Pancreas (tissue), 10 donors: ENCODE data around the gene ASB7. TPM values are rescaled to one million over a fixed set of nuclear protein-coding genes. Genes with fewer than 3 reads are reported as not detected.

Experiments used
- ATAC-seq, 4 donors: fragments of 200-7000 bp; cut with Tn5 transposase; one replicate each; pipeline versions ENCODE4 v1.8.0 to v1.9.1; 2020; ENCODE audit warnings: mild to moderate bottlenecking in 4 of 4, moderate library complexity in 4 of 4
- DNase-seq, 6 donors: peaks; one replicate each; pipeline ENCODE4 v3.0.0-alpha.2; 2020
- FAIRE-seq: peaks from 2 replicates; lab custom pipeline; 2012; peaks lifted over from hg19 to GRCh38; lab: Jason Lieb, UNC
- H3K27ac ChIP-seq, 4 donors: fragments of 200-600 bp; sonication (generic); 1 replicate in 3 of 4; 2 replicates in 1 of 4; pipeline versions ENCODE4 v1.5.0 to v1.8.0; 2020
- H3K27me3 ChIP-seq, 4 donors: fragments of 200-600 bp; one replicate each; pipeline ENCODE4 v1.8.0; 2021
- H3K36me3 ChIP-seq, 3 donors: fragments of 200-600 bp; sonication (generic) in 1 of 3; one replicate each; pipeline versions ENCODE4 v1.5.0 to v1.8.0; 2020 to 2021
- H3K4me1 ChIP-seq, 3 donors: fragments of 200-600 bp; one replicate each; pipeline ENCODE4 v1.8.0; 2021
- H3K4me3 ChIP-seq, 4 donors: fragments of 200-600 bp; sonication (generic) in 2 of 4; one replicate each; pipeline versions ENCODE4 v1.5.0 to v1.8.0; 2020 to 2021
- H3K9me3 ChIP-seq, 4 donors: fragments of 200-600 bp; one replicate each; pipeline ENCODE4 v1.8.0; 2021
- WGBS, 2 donors: extraction: QIAGEN DNeasy Blood & Tissue Kit; methylation state at CpG; one replicate each; pipeline ENCODE4 v1.1.7; 2013; 5-methylcytosine and 5-hydroxymethylcytosine counted together
- intact Hi-C, 3 donors: fragments of 100-400 bp; cut with DNase I; formaldehyde crosslinking; loops; one replicate each; pipeline versions ENCODE4 v1.11.1 to v1.14.2; 2022
- polyA plus RNA-seq, 2 donors: library from polyadenylated mRNA; stranded (reverse); fragments of 200-250 nt; gene quantifications; one replicate each; pipeline ENCODE4 v1.2.3, GENCODE V29; 2013
- total RNA-seq, 6 donors: library from RNA; stranded (reverse); fragmentation: NEBNext Ultra II Directional in 4 of 6; extraction: Animal tissue kit (Norgen Biotek cat#: 25700) in 4 of 6; gene quantifications; one replicate each; pipeline versions ENCODE4 v1.2.1 to v1.2.4, GENCODE V29; 2021 to 2023
- TF ChIP-seq, protein P1 (sequence below), 4 donors: fragments of 200-600 bp; sonication (generic) in 3 of 4; IDR thresholded peaks; one replicate each; pipeline versions ENCODE4 v1.5.0 to v1.8.0; 2021; ENCODE audit warnings: antibody characterized with exemption in 4 of 4
- donor health status: healthy with polysubstance abuse.
- donor health status: DM: no; HTN: no; CAD: no; lungs with moderate emphysema.
- donor health status: DM: no; HTN: no; CAD: no.
- donor health status: control.
- donor health status: control.
- donor health status: Bipolar disorder and iron deficiency.
- donor health status: DM: yes; HTN: yes; CAD: no.
- donor health status: DM: no; HTN: no; CAD: no.
- donor health status: DM: no; HTN: no; CAD: no.
- donor health status: DM: yes; HTN: yes; CAD: no.

The ASB7 gene
- total and polyA plus RNA-seq, 8 donors = 1.9 to 7.8 (median 4.4) TPM

DNA sequence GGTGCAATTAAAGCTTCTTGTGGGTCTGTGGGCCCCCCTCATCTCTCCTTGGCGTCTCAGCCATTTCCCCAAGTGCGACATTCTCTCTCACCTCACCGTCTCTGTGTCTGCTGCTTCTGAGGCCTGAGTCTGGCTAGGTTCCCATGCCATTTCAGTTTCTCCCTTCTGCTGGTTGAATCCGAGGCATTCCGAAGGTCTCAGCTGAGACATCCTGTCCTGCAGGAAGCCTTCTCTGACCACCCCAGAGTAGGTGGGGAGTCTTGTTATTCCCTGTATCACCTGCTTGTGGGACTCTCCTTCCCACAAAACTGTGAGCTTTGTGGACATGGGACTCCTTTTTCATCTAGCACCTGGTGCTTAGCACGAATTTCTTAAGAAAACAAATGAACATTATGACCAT, 78.3 kb downstream of the ASB7 start:
- ATAC-seq (no peak), DNase-seq (peak in 1 of 6 donors; percentile 17), FAIRE-seq (no peak)
- TF ChIP-seq, protein P1, sequence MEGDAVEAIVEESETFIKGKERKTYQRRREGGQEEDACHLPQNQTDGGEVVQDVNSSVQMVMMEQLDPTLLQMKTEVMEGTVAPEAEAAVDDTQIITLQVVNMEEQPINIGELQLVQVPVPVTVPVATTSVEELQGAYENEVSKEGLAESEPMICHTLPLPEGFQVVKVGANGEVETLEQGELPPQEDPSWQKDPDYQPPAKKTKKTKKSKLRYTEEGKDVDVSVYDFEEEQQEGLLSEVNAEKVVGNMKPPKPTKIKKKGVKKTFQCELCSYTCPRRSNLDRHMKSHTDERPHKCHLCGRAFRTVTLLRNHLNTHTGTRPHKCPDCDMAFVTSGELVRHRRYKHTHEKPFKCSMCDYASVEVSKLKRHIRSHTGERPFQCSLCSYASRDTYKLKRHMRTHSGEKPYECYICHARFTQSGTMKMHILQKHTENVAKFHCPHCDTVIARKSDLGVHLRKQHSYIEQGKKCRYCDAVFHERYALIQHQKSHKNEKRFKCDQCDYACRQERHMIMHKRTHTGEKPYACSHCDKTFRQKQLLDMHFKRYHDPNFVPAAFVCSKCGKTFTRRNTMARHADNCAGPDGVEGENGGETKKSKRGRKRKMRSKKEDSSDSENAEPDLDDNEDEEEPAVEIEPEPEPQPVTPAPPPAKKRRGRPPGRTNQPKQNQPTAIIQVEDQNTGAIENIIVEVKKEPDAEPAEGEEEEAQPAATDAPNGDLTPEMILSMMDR (IDR thresholded peaks at IDR 0.05) = no peak
- Histone ChIP-seq H3K4me3 (no peak overlapping the region), H3K9me3 (no peaks in the 10 kb centered on the region), H3K27me3 (no peaks in the 10 kb centered on the region), H3K36me3 (no peaks in the 10 kb centered on the region), H3K4me1 (no peaks in the 10 kb centered on the region), H3K27ac (no peak overlapping the region)
- intact Hi-C loops = no loop called here
- 72 to 74% methylated on average over 6 of the region's 6 CpGs for WGBS, 2 donors

DNA sequence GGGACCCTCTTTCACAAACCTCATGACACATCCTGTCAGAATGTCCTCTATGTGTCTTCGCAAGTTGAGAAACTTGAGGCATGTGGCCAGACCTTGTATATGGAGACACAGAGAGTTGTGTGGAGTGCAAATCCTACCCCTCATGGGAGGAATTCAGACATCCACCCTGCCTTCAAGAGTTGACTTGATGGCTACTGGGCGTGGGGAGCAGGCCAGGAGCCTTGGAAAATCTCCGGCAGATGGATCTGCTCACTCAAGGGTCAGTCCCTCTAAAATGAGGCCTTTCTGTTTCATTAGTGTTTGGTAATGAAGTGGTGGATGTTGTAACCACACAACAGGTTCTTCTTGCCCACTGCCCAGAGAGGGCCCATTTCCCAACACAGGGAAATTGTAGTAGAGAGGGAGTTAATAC, 79.0 kb downstream of the ASB7 start:
- FAIRE-seq (no peak), ATAC-seq (no peak), DNase-seq (peak in 1 of 6 donors; percentile 6)
- no peak overlapping the region for H3K4me3 ChIP-seq
- H3K27ac ChIP-seq = no peak overlapping the region
- no peaks in the 10 kb centered on the region for H3K4me1 ChIP-seq
- intact Hi-C loops = no loop called here
- no peaks in the 10 kb centered on the region for H3K27me3 ChIP-seq
- TF ChIP-seq, protein P1 (IDR thresholded peaks at IDR 0.05) = no peak
- no peaks in the 10 kb centered on the region for H3K9me3 ChIP-seq
- 91 to 96% methylated on average over 3 of the region's 3 CpGs for WGBS, 2 donors
- no peaks in the 10 kb centered on the region for H3K36me3 ChIP-seq

DNA sequence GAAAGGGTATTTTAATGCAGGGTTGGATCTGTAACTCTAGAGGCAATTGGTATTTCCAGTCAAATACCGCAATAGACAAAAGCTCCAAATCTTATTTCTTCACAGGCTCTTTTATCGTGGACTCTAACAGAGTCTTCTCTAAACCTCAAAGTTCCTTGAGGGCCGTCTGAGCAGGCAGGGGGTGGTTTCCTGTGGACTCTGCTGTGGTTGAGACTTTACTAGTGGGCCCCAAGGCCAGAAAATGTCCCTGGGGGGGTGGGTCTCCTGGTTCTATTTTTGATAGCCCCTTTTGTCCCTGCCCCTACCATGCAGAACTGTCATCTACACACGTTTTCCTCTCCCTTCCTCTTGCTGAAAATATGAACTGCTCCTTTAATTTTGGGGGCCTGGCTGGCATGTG, 80.1 kb downstream of the ASB7 start:
- no peak for FAIRE-seq
- H3K9me3 ChIP-seq = no peaks in the 10 kb centered on the region
- H3K36me3 ChIP-seq = no peaks in the 10 kb centered on the region
- TF ChIP-seq, protein P1 (IDR thresholded peaks at IDR 0.05) = no peak
- ATAC-seq = no peak
- H3K4me1 ChIP-seq = no peaks in the 10 kb centered on the region
- no peak overlapping the region for H3K27ac ChIP-seq
- no peak overlapping the region for H3K4me3 ChIP-seq
- H3K27me3 ChIP-seq = no peaks in the 10 kb centered on the region
- WGBS, 2 donors = 65 to 70% methylated on average over 4 of the region's 4 CpGs
- intact Hi-C loops = no loop called here
- DNase-seq = peak in 1 of 6 donors; percentile 9

DNA sequence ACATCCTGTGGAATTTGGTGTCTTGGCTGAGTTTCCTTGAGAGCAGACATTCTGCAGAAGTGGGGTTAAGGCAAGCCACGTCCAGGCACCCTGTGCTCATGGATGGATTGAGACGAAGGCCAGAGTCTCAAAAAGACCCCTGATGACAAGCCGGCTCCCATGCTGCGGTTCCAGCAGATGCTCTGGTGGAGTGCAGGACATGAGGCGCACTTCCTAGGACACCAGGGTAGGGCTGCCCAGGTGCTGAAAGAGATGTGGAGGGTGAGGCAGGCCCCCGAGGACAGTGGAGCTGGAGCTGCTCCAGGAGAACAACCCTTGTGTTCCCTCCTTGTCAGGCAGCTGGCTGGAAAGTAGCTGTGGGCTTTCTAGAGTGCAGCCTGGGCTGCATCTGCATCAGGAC, 81.0 kb downstream of the ASB7 start:
- H3K4me1 ChIP-seq = no peaks in the 10 kb centered on the region
- H3K27ac ChIP-seq = no peak overlapping the region
- DNase-seq = peak in 1 of 6 donors; percentile 6
- no peaks in the 10 kb centered on the region for H3K36me3 ChIP-seq
- TF ChIP-seq, protein P1 (IDR thresholded peaks at IDR 0.05) = no peak
- intact Hi-C loops = no loop called here
- H3K27me3 ChIP-seq = no peaks in the 10 kb centered on the region
- 72 to 73% methylated on average over 6 of the region's 6 CpGs for WGBS, 2 donors
- no peak for ATAC-seq
- no peak for FAIRE-seq
- H3K4me3 ChIP-seq = no peak overlapping the region
- H3K9me3 ChIP-seq = no peaks in the 10 kb centered on the region

DNA sequence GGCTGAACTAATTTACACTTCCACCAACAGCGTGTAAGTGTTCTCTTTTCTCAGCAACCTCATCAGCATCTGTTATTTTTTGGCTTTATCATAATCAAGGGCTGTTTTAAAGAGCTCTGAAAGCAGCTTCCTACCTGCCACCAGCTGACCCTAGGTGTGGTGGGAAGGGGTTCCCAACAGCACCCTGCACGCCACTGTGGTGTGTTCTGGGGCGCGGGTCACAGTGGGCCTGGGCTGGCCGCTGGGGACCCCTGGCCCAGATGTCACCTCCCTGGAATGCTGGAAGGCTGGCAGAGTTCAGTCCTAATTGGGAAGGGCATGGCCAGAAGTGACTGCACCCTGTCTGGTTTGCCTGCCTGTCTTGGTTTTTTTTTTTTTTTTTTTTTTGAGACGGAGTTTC, 82.2 kb downstream of the ASB7 start:
- Histone ChIP-seq H3K36me3 (no peaks in the 10 kb centered on the region), H3K27ac (no peak overlapping the region), H3K9me3 (no peaks in the 10 kb centered on the region), H3K4me3 (no peak overlapping the region), H3K27me3 (no peaks in the 10 kb centered on the region), H3K4me1 (no peaks in the 10 kb centered on the region)
- ATAC-seq = no peak
- WGBS, 2 donors = 87 to 91% methylated on average over 6 of the region's 6 CpGs
- TF ChIP-seq, protein P1 (IDR thresholded peaks at IDR 0.05) = no peak
- no peak for DNase-seq
- intact Hi-C loops = no loop called here
- FAIRE-seq = no peak
